Endothelial cell (in vitro differentiated cells): ENCODE data around the gene FES. TPM values are rescaled to one million over a fixed set of nuclear protein-coding genes. Genes with fewer than 3 reads are reported as not detected.
"Not testable (repeated sequence)": the region's sequence is repeated elsewhere in the genome, so short reads cannot be mapped to it uniquely, and the experiment has no call there.

Experiments used
- DNase-seq: peaks from one replicate; pipeline ENCODE4 v3.0.0; 2021; ENCODE audit warnings: low spot score
- H3K27ac Mint-ChIP-seq: one replicate; pipeline ENCODE4 v1.8.0; 2021; ENCODE audit warnings: mixed read lengths, inconsistent platforms; ENCODE audit not compliant: unreplicated experiment
- H3K27me3 Mint-ChIP-seq: one replicate; pipeline ENCODE4 v1.8.0; 2021; ENCODE audit warnings: mild to moderate bottlenecking, moderate library complexity, mixed read lengths, inconsistent platforms; ENCODE audit not compliant: unreplicated experiment
- H3K36me3 Mint-ChIP-seq: one replicate; pipeline ENCODE4 v1.8.0; 2021; ENCODE audit warnings: mild to moderate bottlenecking, low read depth, mixed read lengths, inconsistent platforms; ENCODE audit not compliant: unreplicated experiment
- H3K4me1 Mint-ChIP-seq: one replicate; pipeline ENCODE4 v1.8.0; 2021; ENCODE audit warnings: mild to moderate bottlenecking, mixed read lengths, inconsistent platforms; ENCODE audit not compliant: unreplicated experiment
- H3K4me3 Mint-ChIP-seq: one replicate; pipeline ENCODE4 v1.8.0; 2021; ENCODE audit warnings: mild to moderate bottlenecking, mixed read lengths, inconsistent platforms; ENCODE audit not compliant: unreplicated experiment
- H3K9me3 Mint-ChIP-seq: one replicate; pipeline ENCODE4 v1.8.0; 2021; ENCODE audit warnings: mixed read lengths, inconsistent platforms; ENCODE audit not compliant: unreplicated experiment
- CTCF ChIP-seq: fragments of 200-600 bp; sonication (generic); IDR thresholded peaks from one replicate; pipeline ENCODE4 v1.5.0; 2021; ENCODE audit warnings: antibody characterized with exemption; ENCODE audit not compliant: unreplicated experiment
- total RNA-seq: library from RNA; stranded (reverse); fragmentation: NEBNext Ultra II Directional; extraction: Animal tissue kit (Norgen Biotek cat#: 25700); gene quantifications from one replicate; pipeline ENCODE4 v1.2.1, GENCODE V29; 2021; ENCODE audit not compliant: unreplicated experiment

FES gene
- total RNA-seq, 1 donor from 2014 or later, result 56.3 TPM

GRCh38 chr15:90907051-90907660, 22.9 kb downstream of the FES start:
- H3K36me3 Mint-ChIP-seq, result peaks cover 20% of the 10 kb centered on the region
- H3K4me3 Mint-ChIP-seq, result no peak overlapping the region
- H3K27ac Mint-ChIP-seq, result no peak overlapping the region
- TF ChIP-seq CTCF, result no peak
- DNase-seq, result no peak
- peaks cover 5% of the 10 kb centered on the region for H3K27me3 Mint-ChIP-seq
- H3K4me1 Mint-ChIP-seq, result peaks cover under 1% of the 10 kb centered on the region
- H3K9me3 Mint-ChIP-seq, result no peaks in the 10 kb centered on the region

- Mint-ChIP-seq H3K27ac (no peak overlapping the region), H3K36me3 (peaks cover 20% of the 10 kb centered on the region), H3K4me1 (no peaks in the 10 kb centered on the region), H3K4me3 (no peak overlapping the region), H3K9me3 (no peaks in the 10 kb centered on the region), H3K27me3 (peaks cover 5% of the 10 kb centered on the region)
- TF ChIP-seq CTCF, result no peak
- no peak for DNase-seq
Measured at GRCh38 chr15:90907838-90908507, 23.7 kb downstream of the FES start.

- not testable (repeated sequence) for DNase-seq
Measured at GRCh38 chr15:90909449-90909848, 25.1 kb downstream of the FES start.

GRCh38 chr15:90909976-90910375, 25.7 kb downstream of the FES start:
- H3K4me1 Mint-ChIP-seq, result no peaks in the 10 kb centered on the region
- H3K4me3 Mint-ChIP-seq, result no peak overlapping the region
- no peaks in the 10 kb centered on the region for H3K9me3 Mint-ChIP-seq
- H3K27ac Mint-ChIP-seq, result no peak overlapping the region
- peaks cover 5% of the 10 kb centered on the region for H3K27me3 Mint-ChIP-seq
- no peak for DNase-seq
- no peak for TF ChIP-seq CTCF
- peaks cover 29% of the 10 kb centered on the region for H3K36me3 Mint-ChIP-seq

More at GRCh38 chr15:90909449-90909848, 25.1 kb downstream of the FES start:
- not testable (repeated sequence) for H3K9me3 Mint-ChIP-seq, H3K27me3 Mint-ChIP-seq, H3K4me3 Mint-ChIP-seq, H3K27ac Mint-ChIP-seq, H3K4me1 Mint-ChIP-seq
- H3K36me3 Mint-ChIP-seq, result peaks cover 28% of the 10 kb centered on the region

GRCh38 chr15:90910441-90911301, 26.4 kb downstream of the FES start:
- H3K36me3 Mint-ChIP-seq, result peaks cover 31% of the 10 kb centered on the region
- H3K27ac Mint-ChIP-seq, result no peak overlapping the region
- H3K9me3 Mint-ChIP-seq, result no peaks in the 10 kb centered on the region

More at GRCh38 chr15:90910441-90911301, 26.4 kb downstream of the FES start:
- Mint-ChIP-seq H3K4me3 (no peak overlapping the region), H3K27me3 (peaks cover 5% of the 10 kb centered on the region), H3K4me1 (no peaks in the 10 kb centered on the region)
- no peak for TF ChIP-seq CTCF
- no peak for DNase-seq
